Panc1 (cell line): ENCODE results near the gene EVA1C. TPM values are rescaled to one million over a fixed set of nuclear protein-coding genes. Genes with fewer than 3 reads are reported as not detected.

Experiments used
- ATAC-seq: fragments of 200-7000 bp; cut with Tn5 transposase; 2 replicates; pipeline ENCODE4 v1.9.1; 2020; ENCODE audit warnings: mild to moderate bottlenecking, moderate library complexity
- BruUV-seq: library from RNA; stranded (reverse); fragments of 400-500 nt; replicated peaks from 2 replicates; lab custom pipeline; 2021; lab: Mats Ljungman, UMichigan
- CTCF ChIA-PET: fragments of 300-600 bp; sonication (Branson Sonifier 250); formaldehyde crosslinking; loops from one replicate; lab custom pipeline; 2022; ENCODE audit warnings: antibody characterized with exemption; lab: Charles Lee
- POLR2A ChIA-PET: fragments of 300-600 bp; sonication (Branson Sonifier 250); formaldehyde crosslinking; loops from one replicate; lab custom pipeline; 2022; ENCODE audit warnings: antibody characterized with exemption; lab: Charles Lee
- DNase-seq: peaks from one replicate; pipeline ENCODE4 v3.0.0-alpha.2; 2010; ENCODE audit warnings: low read depth, low spot score
- H3K27ac ChIP-seq: 2 replicates; pipeline ENCODE4 v1.5.1; 2011; ENCODE audit warnings: mild to moderate bottlenecking, low read length, inconsistent platforms
- H3K27me3 ChIP-seq: fragments of 200-500 bp; sonication (Bioruptor generic); 2 replicates; pipeline ENCODE4 v1.6.0; 2014; ENCODE audit warnings: low read length, inconsistent platforms; ENCODE audit not compliant: control insufficient read depth, insufficient read depth
- H3K36me3 ChIP-seq: fragments of 200-500 bp; sonication (Bioruptor generic); 2 replicates; pipeline ENCODE4 v1.5.1; 2014; ENCODE audit warnings: inconsistent platforms, mild to moderate bottlenecking, low read length, moderate library complexity; ENCODE audit not compliant: control insufficient read depth, insufficient read depth
- H3K4me1 ChIP-seq: 2 replicates; pipeline ENCODE4 v1.5.1; 2011; ENCODE audit warnings: inconsistent platforms, mild to moderate bottlenecking, low read length, moderate library complexity; ENCODE audit not compliant: control insufficient read depth, insufficient read depth
- H3K4me3 ChIP-seq, 2 experiments: 2 replicates each; pipeline ENCODE4 v1.5.1; 2011 to 2012; ENCODE audit warnings: low read depth in 2 of 2, low read length in 2 of 2, mild to moderate bottlenecking in 2 of 2, inconsistent platforms in 1 of 2, moderate library complexity in 1 of 2
- H3K9me3 ChIP-seq: fragments of 200-500 bp; sonication (Bioruptor generic); 2 replicates; pipeline ENCODE4 v1.5.1; 2014; ENCODE audit warnings: low read depth, mild to moderate bottlenecking, inconsistent platforms, low read length, moderate library complexity; ENCODE audit not compliant: control insufficient read depth, insufficient read depth
- CTCF ChIP-seq: fragments of 450-650 bp; IDR thresholded peaks from 2 replicates; pipeline ENCODE4 v1.5.1; 2017; ENCODE audit warnings: mild to moderate bottlenecking
- POLR2AphosphoS5 ChIP-seq: IDR thresholded peaks from 2 replicates; pipeline ENCODE4 v1.6.1; 2012; ENCODE audit warnings: mild to moderate bottlenecking, low read depth, low read length, moderate library complexity
- REST ChIP-seq, 2 experiments: IDR thresholded peaks; 2 replicates each; pipeline ENCODE4 v1.6.1; 2011 to 2012; ENCODE audit warnings: low read depth in 2 of 2, control low read depth in 1 of 2, low read length in 1 of 2, mild to moderate bottlenecking in 1 of 2, moderate library complexity in 1 of 2; ENCODE audit not compliant: insufficient read depth in 1 of 2
- SIN3A ChIP-seq: IDR thresholded peaks from 2 replicates; pipeline ENCODE4 v1.6.1; 2012; ENCODE audit warnings: low read depth, mild to moderate bottlenecking, low read length, moderate library complexity, borderline replicate concordance; ENCODE audit not compliant: insufficient read depth
- TCF7L2 ChIP-seq: IDR thresholded peaks from 2 replicates; pipeline ENCODE4 v1.6.1; 2011; ENCODE audit warnings: mild to moderate bottlenecking, low read depth, low read length, inconsistent platforms
- in situ Hi-C: cut with HindIII; loops from 2 replicates; pipeline ENCODE4 v1.10.0; 2016; ENCODE audit warnings: low sequenced_read_pairs, low pct_unique_long_range_greater_than_20kb
- intact Hi-C: fragments of 100-400 bp; cut with micrococcal nuclease; formaldehyde crosslinking; loops from one replicate; pipeline ENCODE4 v1.10.0; 2022; ENCODE audit not compliant: unreplicated experiment
- total RNA-seq: library from RNA; stranded (reverse); gene quantifications from one replicate; pipeline ENCODE4 v1.2.1, GENCODE V29; 2021; ENCODE audit not compliant: unreplicated experiment

Gene EVA1C
- total RNA-seq, 1 experiment from 2014 or later, result 2.8 TPM

- BruUV-seq, result TSS peak; percentile 77
- Histone ChIP-seq H3K9me3 (no peaks in the 10 kb centered on the region), H3K27ac (peak overlapping the region; percentile 79), H3K4me3 (peak overlapping the region; percentile 79 to 87), H3K4me1 (peaks cover 9% of the 10 kb centered on the region), H3K36me3 (peaks cover 6% of the 10 kb centered on the region), H3K27me3 (no peaks in the 10 kb centered on the region)
- no peak for TF ChIP-seq POLR2AphosphoS5
- no peak for TF ChIP-seq CTCF
- no peak for TF ChIP-seq SIN3A
- no peak for TF ChIP-seq TCF7L2
- TF ChIP-seq REST (IDR thresholded peaks at IDR 0.05; ENCODE audit: insufficient read depth in 1 of 2, low read depth in 2 of 2, low read length in 1 of 2), result no peak
- intact Hi-C loops (no loop called here), in situ Hi-C loops (no loop called here)
- DNase-seq, result no peak
- peak; percentile 62 for ATAC-seq
- ChIA-PET CTCF (interaction anchor here (0.6 kb wide), 1 partner anchor 209 kb away, joined by 3 read pairs; no protein-coding TSS in a partner anchor), POLR2A (interaction anchor here (0.6 kb wide), 1 partner anchor 321 kb away, joined by 3 read pairs; no protein-coding TSS in a partner anchor)
Measured at GRCh38 chr21:32392299-32392879, 20.1 kb upstream of the EVA1C start.

GRCh38 chr21:32392880-32393676 lies 19.4 kb upstream of the EVA1C start, which contains the start of gene URB1:
Gene URB1, minus strand, starts transcription at chr21:32393012. Its CDS starts 102 bp downstream, at chr21:32392910.
- Histone ChIP-seq H3K27ac (peak within 1 kb of the TSS; percentile 89), H3K4me3 (peak within 1 kb of the TSS; percentile 79 to 87), H3K36me3 (peaks cover 6% of the 10 kb centered on the region), H3K27me3 (no peaks in the 10 kb centered on the region), H3K4me1 (peaks cover 9% of the 10 kb centered on the region), H3K9me3 (no peaks in the 10 kb centered on the region)
- BruUV-seq, result TSS peak; percentile 99
- CTCF ChIA-PET, result no interaction called here
- ATAC-seq, result peak; percentile 98
- POLR2A ChIA-PET, result no interaction called here
- DNase-seq, result no peak
- in situ Hi-C loops (no loop called here), intact Hi-C loops (no loop called here)
- TF ChIP-seq SIN3A, result peak; percentile 90
- 0 out of 4 replicates have a peak, but pooled peaks of 1 of the 2 experiments have one; percentile 11 for TF ChIP-seq REST (IDR thresholded peaks at IDR 0.05; ENCODE audit: insufficient read depth in 1 of 2, low read depth in 2 of 2, low read length in 1 of 2)
- TF ChIP-seq CTCF, result no peak
- TF ChIP-seq POLR2AphosphoS5, result peak; percentile 80
